HepG2 (cell line): ENCODE measurements around the gene ATP2B2. TPM values are rescaled to one million over a fixed set of nuclear protein-coding genes. Genes with fewer than 3 reads are reported as not detected.

Experiments used
- ATAC-seq: fragments of 200-7000 bp; cut with Tn5 transposase; 3 replicates; pipeline ENCODE4 v1.9.1; 2020; ENCODE audit warnings: mild to moderate bottlenecking, moderate library complexity
- BruUV-seq: library from RNA; stranded (reverse); fragments of 400-500 nt; replicated peaks from 2 replicates; lab custom pipeline; 2021; lab: Mats Ljungman, UMichigan
- CTCF ChIA-PET: fragments of 300-600 bp; formaldehyde crosslinking; extraction: SDS; loops from one replicate; lab custom pipeline; 2021; ENCODE audit warnings: low total read pairs, inconsistent platforms, low intra/inter-chr PET ratio; lab: Yijun Ruan, JAX
- POLR2A ChIA-PET: fragments of 350-600 bp; sonication (Branson Sonifier 250); formaldehyde crosslinking; loops from one replicate; lab custom pipeline; 2020; ENCODE audit warnings: antibody characterized with exemption, inconsistent platforms; lab: Yijun Ruan, JAX
- DNase-seq: peaks from one replicate; pipeline ENCODE4 v3.0.0-alpha.2; 2015; ENCODE audit warnings: low spot score
- FAIRE-seq: peaks from 3 replicates; lab custom pipeline; 2011; peaks lifted over from hg19 to GRCh38; lab: Jason Lieb, UNC
- H2AFZ ChIP-seq: one replicate; pipeline ENCODE4 v1.6.1; 2011; ENCODE audit warnings: low read length, inconsistent platforms
- H3K27ac ChIP-seq: fragments of 300-600 bp; 3 replicates; pipeline ENCODE4 v1.8.0; 2011; ENCODE audit warnings: mixed run types, mild to moderate bottlenecking, mixed read lengths, low read length, inconsistent platforms; ENCODE audit not compliant: insufficient read depth; ENCODE audit errors: extremely low read length
- H3K27me3 ChIP-seq, 2 experiments: fragments of 200-600 bp in 1 of 2; 2 replicates in 1 of 2; 3 replicates in 1 of 2; pipeline versions ENCODE4 v1.6.0 to v1.8.0; 2011; ENCODE audit warnings: low read length in 2 of 2, mild to moderate bottlenecking in 2 of 2, moderate library complexity in 2 of 2, inconsistent platforms in 1 of 2; ENCODE audit not compliant: insufficient read depth in 2 of 2, control insufficient read depth in 1 of 2
- H3K36me3 ChIP-seq, 2 experiments: fragments of 200-600 bp in 1 of 2; replicated peaks in 1 of 2; 2 replicates in 1 of 2; 3 replicates in 1 of 2; pipeline versions ENCODE4 v1.5.1 to v1.8.0; 2011; ENCODE audit warnings: low read length in 2 of 2, inconsistent platforms in 1 of 2; ENCODE audit not compliant: insufficient read depth in 2 of 2, control insufficient read depth in 1 of 2
- H3K4me1 ChIP-seq: 2 replicates; pipeline ENCODE4 v1.5.1; 2012; ENCODE audit warnings: low read length, inconsistent platforms; ENCODE audit not compliant: insufficient read depth
- H3K4me2 ChIP-seq: 2 replicates; pipeline ENCODE4 v1.6.0; 2011; ENCODE audit warnings: low read depth, low read length, inconsistent platforms
- H3K4me3 ChIP-seq, 3 experiments: fragments of 200-600 bp in 1 of 3; sonication (generic), shearing (Covaris generic) in 1 of 3; replicated peaks in 1 of 3; 2 replicates each; pipeline ENCODE4 v1.5.1; 2011 to 2016; ENCODE audit warnings: low read length in 3 of 3, inconsistent platforms in 2 of 3, low read depth in 2 of 3, mild to moderate bottlenecking in 2 of 3, control low read depth in 1 of 3, mixed read lengths in 1 of 3; ENCODE audit not compliant: insufficient read depth in 1 of 3
- H3K79me2 ChIP-seq: one replicate; pipeline ENCODE4 v1.6.1; 2011; ENCODE audit warnings: low read length, inconsistent platforms; ENCODE audit not compliant: insufficient read depth
- H3K9ac ChIP-seq: 2 replicates; pipeline ENCODE4 v1.6.0; 2011; ENCODE audit warnings: mild to moderate bottlenecking, low read depth, low read length, inconsistent platforms; ENCODE audit not compliant: insufficient read depth
- H3K9me3 ChIP-seq: 2 replicates; pipeline ENCODE4 v1.5.1; 2012; ENCODE audit warnings: mild to moderate bottlenecking, low read length
- H4K20me1 ChIP-seq: 2 replicates; pipeline ENCODE4 v1.6.0; 2011; ENCODE audit warnings: inconsistent platforms, mild to moderate bottlenecking, low read length, moderate library complexity; ENCODE audit not compliant: insufficient read depth
- GATAD2A ChIP-seq: IDR thresholded peaks from 2 replicates; pipeline ENCODE4 v1.6.1; 2016
- KDM5B ChIP-seq: sonication (generic); formaldehyde crosslinking; IDR thresholded peaks from 2 replicates; pipeline ENCODE4 v1.4.0; 2020; ENCODE audit warnings: missing genetic modification reagents, mild to moderate bottlenecking, borderline replicate concordance
- WGBS: methylation state at CpG from one replicate; pipeline ENCODE4 v1.1.6; 2017; ENCODE audit warnings: low lambda C conversion rate; 5-methylcytosine and 5-hydroxymethylcytosine counted together
- in situ Hi-C: cut with HindIII; loops from 2 replicates; pipeline ENCODE4 v1.10.0; 2017; ENCODE audit warnings: low pct_unique_long_range_greater_than_20kb; ENCODE audit not compliant: extremely low pct_ligation_motif_present
- intact Hi-C: fragments of 100-400 bp; cut with micrococcal nuclease; formaldehyde crosslinking; loops from one replicate; pipeline ENCODE4 v1.10.0; 2022; ENCODE audit not compliant: unreplicated experiment
- polyA plus RNA-seq, 8 experiments: library from polyadenylated mRNA; depleted of rRNA in 3 of 8; stranded (reverse) in 7 of 8; unstranded in 1 of 8; fragments of >200 nt; fragmentation: Illumina TruSeq in 4 of 8; extraction: Trizol in 4 of 8; gene quantifications; 2 replicates each; pipeline versions ENCODE4 v1.2.1 to v1.2.3, GENCODE V29; 2011 to 2016; ENCODE audit warnings: low read depth in 4 of 8, missing spikeins in 1 of 8, mixed read lengths in 1 of 8; ENCODE audit not compliant: insufficient read depth in 1 of 8
- total RNA-seq, 5 experiments: library from RNA; depleted of rRNA; stranded (reverse); fragments of >200 nt; fragmentation: Illumina TruSeq; extraction: Trizol; gene quantifications; 2 replicates each; pipeline ENCODE4 v1.2.3, GENCODE V29; 2016; ENCODE audit warnings: low read depth in 1 of 5
- TF ChIP-seq, protein P1 (sequence below): sonication (generic); formaldehyde crosslinking; IDR thresholded peaks from 2 replicates; pipeline ENCODE4 v1.5.0; 2020; ENCODE audit warnings: missing genetic modification reagents, mild to moderate bottlenecking, borderline replicate concordance
- TF ChIP-seq, protein P2 (sequence below): sonication (generic); formaldehyde crosslinking; conservative IDR thresholded peaks from 2 replicates; pipeline ENCODE4 v1.4.0; 2020; ENCODE audit warnings: missing genetic modification reagents
- TF ChIP-seq, protein P3 (sequence below): fragments of 450-650 bp; IDR thresholded peaks from 2 replicates; pipeline ENCODE4 v1.6.1; 2016
- TF ChIP-seq, protein P4 (sequence below): sonication (generic); formaldehyde crosslinking; IDR thresholded peaks from 2 replicates; pipeline ENCODE4 v1.5.1; 2020; ENCODE audit warnings: missing genetic modification reagents, mild to moderate bottlenecking, borderline replicate concordance

Gene ATP2B2
- total and polyA plus RNA-seq, 2 of the 13 experiments (the other 11 are each of a cell fraction or from before 2014, with no cell fraction given): 1.5 to 2.3 TPM

DNA sequence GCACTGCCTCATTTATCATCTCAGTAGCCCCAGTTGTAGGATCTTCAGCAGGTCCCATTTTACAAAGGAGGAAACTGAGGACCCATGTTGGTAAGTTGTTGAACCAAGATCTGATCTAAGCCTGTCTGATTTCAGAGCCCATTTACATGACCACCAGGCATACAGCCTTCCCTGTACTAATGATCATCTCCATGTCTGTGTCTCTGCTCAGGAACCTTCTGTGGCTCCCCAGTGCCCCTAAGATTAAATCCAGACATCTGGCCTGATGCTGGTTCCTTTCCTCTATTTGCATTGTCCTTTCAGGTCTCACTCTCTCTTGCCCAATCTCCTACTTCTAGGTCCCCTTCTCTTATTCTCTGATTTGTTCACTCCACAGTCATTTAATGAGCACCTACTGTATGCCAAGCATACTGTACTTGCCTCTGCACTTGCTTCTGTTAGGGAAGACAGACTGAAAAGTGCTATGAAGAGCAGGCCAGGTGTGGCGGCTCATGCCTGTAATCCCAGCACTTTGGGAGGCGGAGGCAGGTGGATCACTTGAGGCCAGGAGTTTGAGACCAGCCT, 32.4 kb downstream of the ATP2B2 start:
- no peaks in the 10 kb centered on the region for H3K36me3 ChIP-seq
- POLR2A ChIA-PET: no interaction called here
- no TSS peak for BruUV-seq
- H3K9me3 ChIP-seq: no peaks in the 10 kb centered on the region
- DNase-seq: no peak
- no peak overlapping the region for H3K4me2 ChIP-seq
- no peaks in the 10 kb centered on the region for H4K20me1 ChIP-seq
- H3K4me3 ChIP-seq: no peak overlapping the region
- CTCF ChIA-PET: no interaction called here
- no peaks in the 10 kb centered on the region for H3K79me2 ChIP-seq
- in situ Hi-C loops: no loop called here
- H3K4me1 ChIP-seq: peaks cover 30% of the 10 kb centered on the region
- WGBS: 100% methylated on average over 2 of the region's 2 CpGs
- FAIRE-seq: no peak
- no peak for TF ChIP-seq KDM5B
- no peak for TF ChIP-seq GATAD2A (CRISPR knock-in tag)
- TF ChIP-seq, protein P1, sequence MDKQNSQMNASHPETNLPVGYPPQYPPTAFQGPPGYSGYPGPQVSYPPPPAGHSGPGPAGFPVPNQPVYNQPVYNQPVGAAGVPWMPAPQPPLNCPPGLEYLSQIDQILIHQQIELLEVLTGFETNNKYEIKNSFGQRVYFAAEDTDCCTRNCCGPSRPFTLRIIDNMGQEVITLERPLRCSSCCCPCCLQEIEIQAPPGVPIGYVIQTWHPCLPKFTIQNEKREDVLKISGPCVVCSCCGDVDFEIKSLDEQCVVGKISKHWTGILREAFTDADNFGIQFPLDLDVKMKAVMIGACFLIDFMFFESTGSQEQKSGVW (CRISPR knock-in tag): no peak
- TF ChIP-seq, all 625 proteins: peak for 0
- intact Hi-C loops: no loop called here
- Histone ChIP-seq H3K9ac (no peak overlapping the region), H3K27ac (no peak overlapping the region), H2AFZ (no peak overlapping the region), H3K27me3 (peaks cover 0 to 4% of the 10 kb centered on the region in 2 experiments; a peak in 1 of 5 replicates)
- no peak for ATAC-seq

DNA sequence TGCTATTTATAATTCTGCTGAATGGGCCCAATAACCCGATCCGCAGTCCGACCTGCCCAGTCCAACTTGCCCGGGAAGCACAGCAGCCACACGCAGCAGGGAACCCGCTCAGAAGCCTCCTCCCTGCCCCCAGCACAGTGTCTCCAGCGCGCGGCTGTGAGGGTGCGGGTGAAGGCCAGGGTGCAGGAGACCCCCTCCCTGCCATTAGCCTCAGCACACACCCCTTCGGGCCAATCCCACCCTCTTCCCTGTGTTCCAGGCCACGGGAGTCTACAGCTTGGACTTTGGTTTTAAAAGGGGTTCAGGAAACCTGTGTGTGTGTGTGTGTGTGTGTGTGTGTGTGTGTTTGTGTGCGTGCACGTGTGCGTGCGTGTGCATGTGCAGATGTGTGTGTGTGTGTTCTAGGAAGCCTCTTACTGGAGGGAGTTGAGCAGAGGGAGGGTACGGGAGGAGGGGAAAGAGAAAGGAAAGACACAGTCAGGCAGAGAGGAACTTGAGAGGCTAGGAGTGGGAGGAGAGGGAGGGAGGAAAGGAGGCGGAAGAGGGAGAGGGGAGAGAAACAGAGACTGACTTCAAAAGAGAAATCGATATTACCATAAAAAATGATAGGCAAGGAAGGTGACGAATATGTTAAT, 34.2 kb downstream of the ATP2B2 start:
- peak; percentile 73 for ATAC-seq
- Histone ChIP-seq H4K20me1 (peaks cover 2% of the 10 kb centered on the region; the same call in 1 of the 2 replicates), H3K4me3 (peak overlapping the region; percentile 1 to 32 (median 7); a peak in 2 of 6 replicates), H3K4me2 (peak overlapping the region; percentile 59), H2AFZ (no peak overlapping the region), H3K4me1 (peaks cover 30% of the 10 kb centered on the region), H3K79me2 (no peaks in the 10 kb centered on the region), H3K36me3 (no peaks in the 10 kb centered on the region), H3K27ac (peak overlapping the region; percentile 80), H3K9ac (peak overlapping the region; percentile 37), H3K9me3 (no peaks in the 10 kb centered on the region), H3K27me3 (peaks cover 0 to 4% of the 10 kb centered on the region in 2 experiments; a peak in 1 of 5 replicates)
- in situ Hi-C loops: no loop called here
- FAIRE-seq: peak; percentile 39
- no peak for DNase-seq
- ChIA-PET POLR2A (no interaction called here), CTCF (no interaction called here)
- BruUV-seq: no TSS peak
- WGBS: 6% methylated on average over 15 of the region's 20 CpGs
- intact Hi-C loops: no loop called here
- TF ChIP-seq, protein P2, sequence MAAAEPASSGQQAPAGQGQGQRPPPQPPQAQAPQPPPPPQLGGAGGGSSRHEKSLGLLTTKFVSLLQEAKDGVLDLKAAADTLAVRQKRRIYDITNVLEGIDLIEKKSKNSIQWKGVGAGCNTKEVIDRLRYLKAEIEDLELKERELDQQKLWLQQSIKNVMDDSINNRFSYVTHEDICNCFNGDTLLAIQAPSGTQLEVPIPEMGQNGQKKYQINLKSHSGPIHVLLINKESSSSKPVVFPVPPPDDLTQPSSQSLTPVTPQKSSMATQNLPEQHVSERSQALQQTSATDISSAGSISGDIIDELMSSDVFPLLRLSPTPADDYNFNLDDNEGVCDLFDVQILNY: no peak
- TF ChIP-seq, protein P3, sequence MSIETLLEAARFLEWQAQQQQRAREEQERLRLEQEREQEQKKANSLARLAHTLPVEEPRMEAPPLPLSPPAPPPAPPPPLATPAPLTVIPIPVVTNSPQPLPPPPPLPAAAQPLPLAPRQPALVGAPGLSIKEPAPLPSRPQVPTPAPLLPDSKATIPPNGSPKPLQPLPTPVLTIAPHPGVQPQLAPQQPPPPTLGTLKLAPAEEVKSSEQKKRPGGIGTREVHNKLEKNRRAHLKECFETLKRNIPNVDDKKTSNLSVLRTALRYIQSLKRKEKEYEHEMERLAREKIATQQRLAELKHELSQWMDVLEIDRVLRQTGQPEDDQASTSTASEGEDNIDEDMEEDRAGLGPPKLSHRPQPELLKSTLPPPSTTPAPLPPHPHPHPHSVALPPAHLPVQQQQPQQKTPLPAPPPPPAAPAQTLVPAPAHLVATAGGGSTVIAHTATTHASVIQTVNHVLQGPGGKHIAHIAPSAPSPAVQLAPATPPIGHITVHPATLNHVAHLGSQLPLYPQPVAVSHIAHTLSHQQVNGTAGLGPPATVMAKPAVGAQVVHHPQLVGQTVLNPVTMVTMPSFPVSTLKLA: peak; percentile 69
- TF ChIP-seq, protein P4, sequence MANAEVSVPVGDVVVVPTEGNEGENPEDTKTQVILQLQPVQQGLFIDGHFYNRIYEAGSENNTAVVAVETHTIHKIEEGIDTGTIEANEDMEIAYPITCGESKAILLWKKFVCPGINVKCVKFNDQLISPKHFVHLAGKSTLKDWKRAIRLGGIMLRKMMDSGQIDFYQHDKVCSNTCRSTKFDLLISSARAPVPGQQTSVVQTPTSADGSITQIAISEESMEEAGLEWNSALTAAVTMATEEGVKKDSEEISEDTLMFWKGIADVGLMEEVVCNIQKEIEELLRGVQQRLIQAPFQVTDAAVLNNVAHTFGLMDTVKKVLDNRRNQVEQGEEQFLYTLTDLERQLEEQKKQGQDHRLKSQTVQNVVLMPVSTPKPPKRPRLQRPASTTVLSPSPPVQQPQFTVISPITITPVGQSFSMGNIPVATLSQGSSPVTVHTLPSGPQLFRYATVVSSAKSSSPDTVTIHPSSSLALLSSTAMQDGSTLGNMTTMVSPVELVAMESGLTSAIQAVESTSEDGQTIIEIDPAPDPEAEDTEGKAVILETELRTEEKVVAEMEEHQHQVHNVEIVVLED (CRISPR knock-in tag): peak; percentile 31; the same call in 1 of the 2 replicates
